ENCODE measurements around the gene SH3RF3. TPM values are rescaled to one million over a fixed set of nuclear protein-coding genes. Genes with fewer than 3 reads are reported as not detected.

Gene SH3RF3
- total RNA-seq, 6 donors from 2014 or later = 4.1 to 21.0 (median 8.0) TPM

DNA sequence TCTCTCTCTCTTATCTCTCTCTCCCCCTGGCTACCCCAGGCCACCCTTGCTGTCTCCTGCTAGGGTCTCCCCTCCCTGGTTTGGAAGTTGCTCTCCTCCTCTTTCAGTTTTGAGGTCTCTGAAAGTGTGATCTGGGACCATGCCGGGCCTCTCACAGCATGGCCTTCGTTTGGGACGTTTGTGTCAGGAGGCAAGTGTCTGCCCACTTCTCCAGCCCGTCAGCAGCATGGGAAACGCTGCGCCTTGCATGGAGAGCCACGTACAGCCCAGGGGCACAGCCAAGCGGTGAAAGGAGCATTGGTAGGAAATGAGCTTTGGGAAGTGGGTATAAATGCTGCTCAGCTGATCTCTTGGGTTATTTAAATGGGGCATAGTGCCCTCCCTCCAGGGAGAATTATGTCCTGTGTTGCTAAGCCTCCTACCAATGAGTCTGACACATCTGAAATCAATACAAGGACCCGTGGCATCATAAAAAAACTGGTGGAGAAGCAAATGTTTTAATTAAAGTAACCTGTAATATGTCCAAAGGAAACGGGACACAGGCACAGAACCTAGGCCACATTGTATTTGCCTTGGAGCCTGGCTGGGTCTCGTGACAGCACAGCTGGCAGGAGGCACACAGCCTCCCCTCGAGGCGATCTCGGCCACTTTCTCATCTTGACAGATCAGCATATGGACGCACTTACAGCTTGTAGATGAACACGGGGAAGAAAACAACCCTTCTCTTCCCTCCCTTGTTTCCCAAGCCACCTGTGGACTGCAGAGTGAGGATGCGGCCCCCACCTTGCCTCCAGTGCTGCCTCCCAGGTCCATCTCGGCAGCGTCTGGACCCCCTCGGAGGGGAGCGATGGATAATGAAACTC, 72.7 kb downstream of the SH3RF3 start:
- H3K36me3 ChIP-seq = no peaks in the 10 kb centered on the region
- DNase-seq (no peak), ATAC-seq (ENCODE audit: low FRiP score in 2 of 2) (no peak)
- no peak overlapping the region for H3K4me3 ChIP-seq
- no peaks in the 10 kb centered on the region for H3K27me3 ChIP-seq
- no peaks in the 10 kb centered on the region for H3K9me3 ChIP-seq
- H3K4me1 ChIP-seq = peaks cover 0 to 7% (median 0%) of the 10 kb centered on the region in 4 donors
- WGBS, 2 donors = 82 to 88% methylated on average over 19 to 21 of the region's 21 CpGs
- TF ChIP-seq, protein P1, sequence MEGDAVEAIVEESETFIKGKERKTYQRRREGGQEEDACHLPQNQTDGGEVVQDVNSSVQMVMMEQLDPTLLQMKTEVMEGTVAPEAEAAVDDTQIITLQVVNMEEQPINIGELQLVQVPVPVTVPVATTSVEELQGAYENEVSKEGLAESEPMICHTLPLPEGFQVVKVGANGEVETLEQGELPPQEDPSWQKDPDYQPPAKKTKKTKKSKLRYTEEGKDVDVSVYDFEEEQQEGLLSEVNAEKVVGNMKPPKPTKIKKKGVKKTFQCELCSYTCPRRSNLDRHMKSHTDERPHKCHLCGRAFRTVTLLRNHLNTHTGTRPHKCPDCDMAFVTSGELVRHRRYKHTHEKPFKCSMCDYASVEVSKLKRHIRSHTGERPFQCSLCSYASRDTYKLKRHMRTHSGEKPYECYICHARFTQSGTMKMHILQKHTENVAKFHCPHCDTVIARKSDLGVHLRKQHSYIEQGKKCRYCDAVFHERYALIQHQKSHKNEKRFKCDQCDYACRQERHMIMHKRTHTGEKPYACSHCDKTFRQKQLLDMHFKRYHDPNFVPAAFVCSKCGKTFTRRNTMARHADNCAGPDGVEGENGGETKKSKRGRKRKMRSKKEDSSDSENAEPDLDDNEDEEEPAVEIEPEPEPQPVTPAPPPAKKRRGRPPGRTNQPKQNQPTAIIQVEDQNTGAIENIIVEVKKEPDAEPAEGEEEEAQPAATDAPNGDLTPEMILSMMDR (IDR thresholded peaks at IDR 0.05) = no peak
- TF ChIP-seq EP300 (IDR thresholded peaks at IDR 0.05) (no peak), POLR2AphosphoS5 (IDR thresholded peaks at IDR 0.05) (no peak), POLR2A (IDR thresholded peaks at IDR 0.05) (no peak)
- no peak overlapping the region for H3K27ac ChIP-seq

DNA sequence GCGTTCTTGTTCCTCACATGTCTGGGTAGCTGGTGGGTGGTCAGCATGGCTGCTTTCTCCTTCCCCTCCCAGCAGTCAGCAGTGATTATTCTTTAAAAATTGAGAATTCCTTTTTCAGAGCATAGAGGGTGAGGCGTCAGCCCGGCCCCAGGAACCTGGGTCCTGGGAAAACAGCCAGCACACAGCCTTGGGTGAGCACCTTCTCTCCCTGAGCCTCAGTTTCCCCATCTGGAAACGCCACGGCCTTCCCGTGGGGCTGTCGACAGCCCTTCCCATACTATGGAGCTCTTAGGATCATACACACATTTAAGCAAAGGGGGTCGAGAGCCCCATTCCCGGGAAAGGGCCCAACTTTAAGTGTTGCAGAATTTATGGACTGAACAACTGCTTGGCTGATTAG, 73.5 kb downstream of the SH3RF3 start:
- ATAC-seq (ENCODE audit: low FRiP score in 2 of 2) = no peak
- H3K27ac ChIP-seq = no peak overlapping the region
- no peaks in the 10 kb centered on the region for H3K27me3 ChIP-seq
- H3K4me3 ChIP-seq = no peak overlapping the region
- DNase-seq = no peak
- no peak for TF ChIP-seq POLR2AphosphoS5 (IDR thresholded peaks at IDR 0.05)
- TF ChIP-seq POLR2A (IDR thresholded peaks at IDR 0.05) = no peak
- TF ChIP-seq, protein P1 (IDR thresholded peaks at IDR 0.05) = no peak
- TF ChIP-seq EP300 (IDR thresholded peaks at IDR 0.05) = no peak
- peaks cover 0 to 4% (median 0%) of the 10 kb centered on the region in 4 donors for H3K4me1 ChIP-seq
- no peaks in the 10 kb centered on the region for H3K9me3 ChIP-seq
- H3K36me3 ChIP-seq = no peaks in the 10 kb centered on the region
- WGBS, 2 donors = 88 to 97% methylated on average over 9 of the region's 9 CpGs

DNA sequence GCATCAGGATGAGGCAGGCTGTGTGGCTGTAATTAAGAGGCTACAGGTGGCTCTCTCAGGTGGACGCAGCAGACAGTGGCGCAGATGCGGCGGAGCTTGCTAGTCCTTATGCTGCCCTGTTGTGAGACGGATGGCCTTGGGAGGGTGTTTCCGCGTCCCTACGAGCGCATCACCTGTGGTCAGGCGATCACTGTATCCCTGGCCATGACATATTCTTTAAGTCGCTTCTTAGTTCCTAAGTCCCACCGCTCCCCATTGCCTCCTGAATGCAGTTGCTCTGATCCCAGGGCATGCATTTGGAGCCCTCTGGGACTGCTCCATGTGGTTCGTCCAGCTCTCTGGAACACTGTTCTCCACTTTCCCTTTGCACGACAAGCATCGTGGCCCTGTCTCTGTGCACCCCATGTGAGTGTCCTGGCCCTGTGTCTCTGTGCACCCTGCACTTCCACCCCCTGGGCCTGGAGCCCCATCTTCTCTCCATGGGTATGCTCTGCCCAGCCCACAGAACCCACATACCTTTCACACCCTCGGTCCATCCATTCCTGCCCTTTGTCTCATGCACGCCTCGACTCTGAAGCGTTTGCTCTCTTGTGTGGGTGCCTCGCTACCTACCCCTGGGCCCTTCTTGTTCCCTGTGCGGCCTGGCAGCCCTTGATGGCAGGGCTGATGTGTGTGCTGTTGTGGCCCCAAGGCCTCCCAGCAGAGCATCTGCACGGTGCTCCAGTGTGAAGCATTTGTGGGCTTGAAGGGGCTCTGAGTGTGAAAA, 74.4 kb downstream of the SH3RF3 start:
- DNase-seq (peak in 1 of 2 donors; percentile 46), ATAC-seq (ENCODE audit: low FRiP score in 2 of 2) (no peak)
- Histone ChIP-seq H3K36me3 (no peaks in the 10 kb centered on the region), H3K27me3 (no peaks in the 10 kb centered on the region), H3K27ac (no peak overlapping the region), H3K9me3 (no peaks in the 10 kb centered on the region), H3K4me1 (no peaks in the 10 kb centered on the region), H3K4me3 (no peak overlapping the region)
- no peak for TF ChIP-seq POLR2A (IDR thresholded peaks at IDR 0.05)
- TF ChIP-seq, protein P1 (IDR thresholded peaks at IDR 0.05) = no peak
- TF ChIP-seq EP300 (IDR thresholded peaks at IDR 0.05) = no peak
- TF ChIP-seq POLR2AphosphoS5 (IDR thresholded peaks at IDR 0.05) = no peak
- WGBS, 2 donors = 92 to 96% methylated on average over 20 to 21 of the region's 22 CpGs

DNA sequence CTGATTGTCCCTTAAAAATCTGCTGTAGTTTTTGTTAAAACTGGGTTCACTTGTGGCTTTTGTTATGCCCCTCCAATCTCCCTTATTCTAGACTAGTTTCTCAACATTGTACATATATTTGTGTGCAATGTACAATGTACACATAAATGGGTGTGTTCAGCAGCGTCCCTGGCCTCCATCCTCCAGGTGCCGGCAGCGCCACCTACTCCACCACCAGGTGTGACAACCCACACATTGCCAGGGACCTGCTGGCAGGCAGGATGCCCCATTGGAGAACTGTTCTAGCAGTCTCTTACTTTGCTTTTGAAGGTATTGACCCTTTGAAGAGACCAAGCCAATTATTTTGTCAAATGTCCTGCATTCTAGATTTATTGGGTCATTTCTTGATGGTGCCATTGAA, 75.4 kb downstream of the SH3RF3 start:
- DNase-seq (no peak), ATAC-seq (ENCODE audit: low FRiP score in 2 of 2) (no peak)
- H3K27me3 ChIP-seq = no peaks in the 10 kb centered on the region
- no peak overlapping the region for H3K27ac ChIP-seq
- H3K4me1 ChIP-seq = peaks cover 0 to 6% (median 2%) of the 10 kb centered on the region in 4 donors
- H3K4me3 ChIP-seq = no peak overlapping the region
- WGBS, 2 donors = 89 to 91% methylated on average over 3 of the region's 3 CpGs
- no peaks in the 10 kb centered on the region for H3K36me3 ChIP-seq
- TF ChIP-seq, protein P1 (IDR thresholded peaks at IDR 0.05) = no peak
- no peak for TF ChIP-seq POLR2A (IDR thresholded peaks at IDR 0.05)
- no peak for TF ChIP-seq EP300 (IDR thresholded peaks at IDR 0.05)
- TF ChIP-seq POLR2AphosphoS5 (IDR thresholded peaks at IDR 0.05) = no peak
- no peaks in the 10 kb centered on the region for H3K9me3 ChIP-seq

Measured in upper lobe of left lung (tissue), 6 donors.